Liver (tissue), 9 donors: ENCODE measurements around the gene OTUD1. TPM values are rescaled to one million over a fixed set of nuclear protein-coding genes. Genes with fewer than 3 reads are reported as not detected.

Experiments
- DNase-seq: peaks from one replicate; pipeline ENCODE4 v3.0.0-alpha.2; 2017; ENCODE audit warnings: low spot score
- H3K27ac ChIP-seq, 2 donors: one replicate each; pipeline ENCODE4 v1.7.0; 2013; ENCODE audit warnings: inconsistent platforms in 2 of 2, low read length in 2 of 2, control low read depth in 1 of 2, low read depth in 1 of 2, mild to moderate bottlenecking in 1 of 2
- H3K27me3 ChIP-seq, 4 donors: one replicate each; pipeline versions ENCODE4 v1.6.1 to v1.7.0; 2013; ENCODE audit warnings: low read length in 3 of 4, inconsistent platforms in 1 of 4, mild to moderate bottlenecking in 1 of 4, moderate library complexity in 1 of 4; ENCODE audit not compliant: control insufficient read depth in 4 of 4, insufficient read depth in 4 of 4
- H3K36me3 ChIP-seq, 4 donors: one replicate each; pipeline versions ENCODE4 v1.6.1 to v1.7.0; 2013; ENCODE audit warnings: low read length in 3 of 4, mild to moderate bottlenecking in 3 of 4, low read depth in 1 of 4, moderate library complexity in 1 of 4; ENCODE audit not compliant: control insufficient read depth in 4 of 4, insufficient read depth in 3 of 4
- H3K4me1 ChIP-seq, 4 donors: one replicate each; pipeline versions ENCODE4 v1.6.1 to v1.7.0; 2013; ENCODE audit warnings: low read length in 3 of 4, mild to moderate bottlenecking in 3 of 4, moderate library complexity in 1 of 4; ENCODE audit not compliant: control insufficient read depth in 4 of 4, insufficient read depth in 4 of 4
- H3K4me3 ChIP-seq, 3 donors: one replicate each; pipeline versions ENCODE4 v1.6.1 to v1.7.0; 2013; ENCODE audit warnings: low read length in 3 of 3, control low read depth in 1 of 3, low read depth in 1 of 3, mild to moderate bottlenecking in 1 of 3
- H3K9ac ChIP-seq, 2 donors: one replicate each; pipeline ENCODE4 v1.7.0; 2013; ENCODE audit warnings: low read length in 2 of 2, mild to moderate bottlenecking in 2 of 2, moderate library complexity in 2 of 2, control low read depth in 1 of 2, low read depth in 1 of 2
- H3K9me3 ChIP-seq, 4 donors: one replicate each; pipeline versions ENCODE4 v1.6.1 to v1.7.0; 2013; ENCODE audit warnings: low read length in 3 of 4; ENCODE audit not compliant: control insufficient read depth in 4 of 4
- ATF3 ChIP-seq: IDR thresholded peaks from 2 replicates; pipeline ENCODE4 v1.6.1; 2016; ENCODE audit warnings: antibody characterized with exemption
- CTCF ChIP-seq: fragments of 150-350 bp; IDR thresholded peaks from 2 replicates; pipeline ENCODE4 v1.5.1; 2017; ENCODE audit warnings: improper control_type of control experiment, low read depth, low read length; ENCODE audit not compliant: missing input control
- FOXA1 ChIP-seq: IDR thresholded peaks from 2 replicates; pipeline ENCODE4 v1.6.1; 2016; ENCODE audit warnings: antibody characterized with exemption
- HNF4A ChIP-seq, 2 donors: conservative IDR thresholded peaks; 2 replicates each; pipeline ENCODE4 v1.6.1; 2016; ENCODE audit warnings: antibody characterized with exemption in 2 of 2, mild to moderate bottlenecking in 2 of 2
- HNF4G ChIP-seq: IDR thresholded peaks from 2 replicates; pipeline ENCODE4 v1.6.1; 2016; ENCODE audit warnings: antibody characterized with exemption
- JUND ChIP-seq, 2 donors: IDR thresholded peaks; 2 replicates each; pipeline ENCODE4 v1.6.1; 2016; ENCODE audit warnings: antibody characterized with exemption in 2 of 2
- MAX ChIP-seq: IDR thresholded peaks from 2 replicates; pipeline ENCODE4 v1.6.1; 2016; ENCODE audit warnings: antibody characterized with exemption
- NR2F2 ChIP-seq: IDR thresholded peaks from 2 replicates; pipeline ENCODE4 v1.6.1; 2016; ENCODE audit warnings: antibody characterized with exemption
- RAD21 ChIP-seq, 2 donors: IDR thresholded peaks; 2 replicates each; pipeline ENCODE4 v1.6.1; 2016; ENCODE audit warnings: antibody characterized with exemption in 2 of 2, mild to moderate bottlenecking in 2 of 2
- RXRA ChIP-seq, 2 donors: IDR thresholded peaks; 2 replicates each; pipeline ENCODE4 v1.6.1; 2017 to 2018; ENCODE audit warnings: antibody characterized with exemption in 2 of 2, mild to moderate bottlenecking in 1 of 2
- SP1 ChIP-seq: IDR thresholded peaks from 2 replicates; pipeline ENCODE4 v1.6.1; 2018; ENCODE audit warnings: antibody characterized with exemption, mild to moderate bottlenecking
- TAF1 ChIP-seq: conservative IDR thresholded peaks from 2 replicates; pipeline ENCODE4 v1.6.1; 2016; ENCODE audit warnings: antibody characterized with exemption, mild to moderate bottlenecking
- YY1 ChIP-seq: IDR thresholded peaks from 2 replicates; pipeline ENCODE4 v1.6.1; 2016; ENCODE audit warnings: antibody characterized with exemption, mild to moderate bottlenecking
- WGBS: extraction: QIAGEN DNeasy Blood & Tissue Kit; methylation state at CpG from one replicate; pipeline ENCODE4 v1.1.7; 2013; 5-methylcytosine and 5-hydroxymethylcytosine counted together
- polyA plus RNA-seq, 2 donors: library from polyadenylated mRNA; stranded (reverse) in 1 of 2; unstranded in 1 of 2; fragments of 200-250 nt in 1 of 2; fragments of >200 nt in 1 of 2; fragmentation: Nextera tagmentation in 1 of 2; extraction: Ambion mirVana in 1 of 2; gene quantifications; one replicate each; pipeline versions ENCODE4 v1.2.1 to v1.2.3, GENCODE V29; 2013 to 2015
- total RNA-seq, 2 donors: library from RNA; depleted of rRNA; stranded (reverse); fragments of >200 nt; gene quantifications; one replicate each; pipeline ENCODE4 v1.2.3, GENCODE V29; 2014
- TF ChIP-seq, protein P1 (sequence below): IDR thresholded peaks from 2 replicates; pipeline ENCODE4 v1.6.1; 2016; ENCODE audit warnings: antibody characterized with exemption
- donor health status: healthy.
- donor health status: healthy.
- donor health status: healthy.
- donor health status: healthy.
- donor health status: healthy.

The OTUD1 gene
- total and polyA plus RNA-seq, 4 donors = 1.5 to 5.9 (median 2.9) TPM

DNA sequence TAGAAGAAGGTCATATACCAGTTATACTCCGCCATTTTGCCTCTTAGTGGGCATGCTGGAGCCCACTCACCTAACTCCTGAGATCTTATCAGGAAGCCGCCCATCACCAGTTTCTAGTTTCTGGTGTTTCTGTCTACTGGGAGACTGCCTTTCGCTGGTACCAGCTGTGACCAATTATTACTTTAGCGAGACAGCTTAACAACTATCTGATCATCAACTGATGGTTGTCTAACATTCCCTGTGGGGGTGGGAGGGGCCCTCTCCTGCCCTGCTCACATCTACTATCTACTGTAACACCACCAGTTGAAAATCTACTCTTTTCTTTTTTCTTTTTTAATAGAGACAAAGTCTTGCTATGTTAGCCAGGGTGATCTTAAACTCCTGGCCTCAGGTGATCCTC, 48.1 kb upstream of the OTUD1 start:
- Histone ChIP-seq H3K27ac (no peak overlapping the region), H3K9ac (no peak overlapping the region), H3K27me3 (no peaks in the 10 kb centered on the region), H3K9me3 (no peaks in the 10 kb centered on the region), H3K4me1 (no peaks in the 10 kb centered on the region), H3K36me3 (no peaks in the 10 kb centered on the region), H3K4me3 (no peak overlapping the region)
- 92% methylated on average over 4 of the region's 4 CpGs for WGBS
- TF ChIP-seq MAX (no peak), FOXA1 (no peak), HNF4G (no peak), RXRA (IDR thresholded peaks at IDR 0.05) (no peak), SP1 (no peak), CTCF (no peak), JUND (IDR thresholded peaks at IDR 0.05) (no peak), ATF3 (no peak), HNF4A (conservative IDR thresholded peaks at IDR 0.05) (no peak), TAF1 (no peak), YY1 (no peak), NR2F2 (no peak)
- DNase-seq = no peak

DNA sequence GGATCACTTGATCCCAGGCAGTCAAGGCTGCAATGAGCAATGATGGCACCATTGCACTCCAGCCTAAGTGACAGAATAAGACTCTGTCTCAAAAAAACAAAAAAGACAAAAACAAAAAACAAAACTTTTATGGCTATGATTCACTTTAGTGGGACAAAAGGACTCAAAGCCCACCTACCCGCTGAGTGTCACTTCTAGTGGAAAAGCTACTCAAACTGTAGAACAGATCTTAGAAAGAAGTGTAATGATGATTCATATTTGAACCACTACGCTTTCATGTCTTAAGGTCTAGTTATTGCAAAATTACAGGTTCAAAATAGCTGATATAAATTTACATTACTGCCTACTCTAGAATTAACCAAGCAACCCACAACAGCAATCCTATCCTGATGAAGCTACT, 47.1 kb upstream of the OTUD1 start:
- no peak overlapping the region for H3K9ac ChIP-seq
- H3K27me3 ChIP-seq = no peaks in the 10 kb centered on the region
- no peak for TF ChIP-seq HNF4G
- DNase-seq = no peak
- 86% methylated on average over 2 of the region's 2 CpGs for WGBS
- no peaks in the 10 kb centered on the region for H3K4me1 ChIP-seq
- H3K27ac ChIP-seq = no peak overlapping the region
- H3K9me3 ChIP-seq = no peaks in the 10 kb centered on the region
- H3K36me3 ChIP-seq = no peaks in the 10 kb centered on the region
- H3K4me3 ChIP-seq = no peak overlapping the region

GRCh38 chr10:23395017-23395416, 43.9 kb upstream of the OTUD1 start:
- no peaks in the 10 kb centered on the region for H3K36me3 ChIP-seq
- H3K4me1 ChIP-seq = no peaks in the 10 kb centered on the region
- H3K9ac ChIP-seq = no peak overlapping the region
- no peak for TF ChIP-seq HNF4A (conservative IDR thresholded peaks at IDR 0.05)
- TF ChIP-seq RAD21 (IDR thresholded peaks at IDR 0.05) = no peak
- TF ChIP-seq MAX = no peak
- no peak for TF ChIP-seq FOXA1
- TF ChIP-seq, protein P1, sequence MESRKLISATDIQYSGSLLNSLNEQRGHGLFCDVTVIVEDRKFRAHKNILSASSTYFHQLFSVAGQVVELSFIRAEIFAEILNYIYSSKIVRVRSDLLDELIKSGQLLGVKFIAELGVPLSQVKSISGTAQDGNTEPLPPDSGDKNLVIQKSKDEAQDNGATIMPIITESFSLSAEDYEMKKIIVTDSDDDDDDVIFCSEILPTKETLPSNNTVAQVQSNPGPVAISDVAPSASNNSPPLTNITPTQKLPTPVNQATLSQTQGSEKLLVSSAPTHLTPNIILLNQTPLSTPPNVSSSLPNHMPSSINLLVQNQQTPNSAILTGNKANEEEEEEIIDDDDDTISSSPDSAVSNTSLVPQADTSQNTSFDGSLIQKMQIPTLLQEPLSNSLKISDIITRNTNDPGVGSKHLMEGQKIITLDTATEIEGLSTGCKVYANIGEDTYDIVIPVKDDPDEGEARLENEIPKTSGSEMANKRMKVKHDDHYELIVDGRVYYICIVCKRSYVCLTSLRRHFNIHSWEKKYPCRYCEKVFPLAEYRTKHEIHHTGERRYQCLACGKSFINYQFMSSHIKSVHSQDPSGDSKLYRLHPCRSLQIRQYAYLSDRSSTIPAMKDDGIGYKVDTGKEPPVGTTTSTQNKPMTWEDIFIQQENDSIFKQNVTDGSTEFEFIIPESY = no peak
- H3K27me3 ChIP-seq = no peaks in the 10 kb centered on the region
- H3K27ac ChIP-seq = no peak overlapping the region
- no peak for DNase-seq
- no peak overlapping the region for H3K4me3 ChIP-seq
- 97% methylated on average over 5 of the region's 5 CpGs for WGBS
- no peaks in the 10 kb centered on the region for H3K9me3 ChIP-seq
